Measurements from ENCODE around the gene RASEF. TPM values are rescaled to one million over a fixed set of nuclear protein-coding genes. Genes with fewer than 3 reads are reported as not detected.

The RASEF gene
- total and polyA plus RNA-seq, 2 of the 4 experiments (the other 2 are of a cell fraction) = under 0.01 to 0.05 TPM

- POLR2A ChIA-PET (ENCODE audit: unreplicated experiment) = no interaction called here
- no TSS peak for BruUV-seq (replicated peaks)
These were observed 87.8 kb downstream of the RASEF start for GRCh38 chr9:82975176-82975575.

More at GRCh38 chr9:82975176-82975575, 87.8 kb downstream of the RASEF start:
- in situ Hi-C loops (cut with MboI; ENCODE audit: low sequenced_read_pairs) (no loop called here), intact Hi-C loops (cut with micrococcal nuclease) (no loop called here), dilution Hi-C loops (cut with HindIII; ENCODE audit: low sequenced_read_pairs, unreplicated experiment) (no loop called here)
- no peak overlapping the region for H4K5ac ChIP-seq (ENCODE audit: low read depth, low read length)
- H3K9me1 ChIP-seq (ENCODE audit: insufficient read depth, low read length) = no peaks in the 10 kb centered on the region
- no peaks in the 10 kb centered on the region for H3K4me1 ChIP-seq (ENCODE audit: control insufficient read depth, insufficient read depth, low read length)
- no peak overlapping the region for H2BK5ac ChIP-seq (ENCODE audit: low read depth, low read length, poor library complexity, severe bottlenecking)
- ATAC-seq (ENCODE audit: low read depth) (no peak), DNase-seq (no peak)
- H2AK9ac ChIP-seq (replicated peaks; ENCODE audit: low read depth, low read length, poor library complexity) = no peak overlapping the region
- no peak overlapping the region for H3K4ac ChIP-seq (ENCODE audit: low read depth, low read length)
- H3K4me3 ChIP-seq (ENCODE audit: insufficient read depth, low read depth, low read length) = no peak overlapping the region
- no peaks in the 10 kb centered on the region for H3K36me3 ChIP-seq (ENCODE audit: control insufficient read depth, insufficient read depth, low read length)
- H3K4me2 ChIP-seq (ENCODE audit: low read depth, low read length) = no peak overlapping the region
- no peak overlapping the region for H3K14ac ChIP-seq (replicated peaks; ENCODE audit: low read depth, low read length)
- H3K27me3 ChIP-seq (ENCODE audit: control insufficient read depth, insufficient read depth, low read length) = no peaks in the 10 kb centered on the region; the same call in 1 of the 2 replicates
- H3K18ac ChIP-seq (ENCODE audit: low read depth, low read length) = no peak overlapping the region
- no peak overlapping the region for H4K8ac ChIP-seq (ENCODE audit: low read depth in 2 of 2, low read length in 2 of 2)
- TF ChIP-seq MAZ (IDR thresholded peaks at IDR 0.05; ENCODE audit: borderline replicate concordance, low read depth, low read length) (no peak), CTCF (conservative IDR thresholded peaks at IDR 0.05; ENCODE audit: low read depth, low read length) (no peak), RFX5 (IDR thresholded peaks at IDR 0.05; ENCODE audit: low read depth, low read length) (no peak), POLR2A (IDR thresholded peaks at IDR 0.05; ENCODE audit: low read depth, low read length) (no peak), ELK1 (IDR thresholded peaks at IDR 0.05; ENCODE audit: borderline replicate concordance, low read depth, low read length) (no peak), SMC3 (IDR thresholded peaks at IDR 0.05; ENCODE audit: low read depth, low read length) (no peak), FOS (IDR thresholded peaks at IDR 0.05; ENCODE audit: low read depth, low read length) (no peak)
- no peak overlapping the region for H3K23ac ChIP-seq (ENCODE audit: low read depth, low read length)
- CTCF ChIA-PET = no interaction called here
- no peaks in the 10 kb centered on the region for H3K79me1 ChIP-seq (ENCODE audit: low read depth in 1 of 2, low read length in 2 of 2)
- no peak overlapping the region for H2AK5ac ChIP-seq (ENCODE audit: low read depth, low read length)
- no peak overlapping the region for H4K91ac ChIP-seq (ENCODE audit: insufficient read depth, low read depth, low read length)
- no peak overlapping the region for H3K56ac ChIP-seq (ENCODE audit: extremely low read depth, insufficient read depth, low read length)
- H2BK15ac ChIP-seq (ENCODE audit: low read depth, low read length) = no peak overlapping the region
- H3K9ac ChIP-seq (ENCODE audit: low read depth, low read length) = no peak overlapping the region
- H2BK120ac ChIP-seq (ENCODE audit: low read depth, low read length) = no peak overlapping the region
- no CpG with 5 or more reads among the region's 6 CpGs for WGBS, 2 experiments (ENCODE audit: extremely low coverage in 2 of 2, insufficient read length in 1 of 2)
- no peak overlapping the region for H2AFZ ChIP-seq (replicated peaks; ENCODE audit: low read length, poor library complexity)
- H3K9me3 ChIP-seq (ENCODE audit: control insufficient read depth, insufficient read depth, low read length) = no peaks in the 10 kb centered on the region
- no peak overlapping the region for H2BK20ac ChIP-seq (ENCODE audit: low read depth, low read length)
- H3K27ac ChIP-seq (ENCODE audit: insufficient read depth, low read length) = no peak overlapping the region
- no peaks in the 10 kb centered on the region for H4K20me1 ChIP-seq (ENCODE audit: insufficient read depth, low read length)
